SHP77 treated with DMSO at 0.1 percent for 48 hours (cell line): ENCODE measurements around the gene SPARCL1.
"Not testable (repeated sequence)": the region's sequence is repeated elsewhere in the genome, so short reads cannot be mapped to it uniquely, and the experiment has no call there.

Experiments
- DNase-seq: peaks from one replicate; lab custom pipeline; 2025; lab: John Stamatoyannopoulos, UW

SPARCL1 gene

GRCh38 chr4:87442889-87443288 lies 86.3 kb downstream of the SPARCL1 start:
- no peak for DNase-seq

- no peak for DNase-seq
These were observed 95.8 kb downstream of the SPARCL1 start for GRCh38 chr4:87433342-87433741.

- no peak for DNase-seq
These were observed 99.1 kb downstream of the SPARCL1 start for GRCh38 chr4:87430038-87430437.

- no peak for DNase-seq
These were observed 100.2 kb downstream of the SPARCL1 start for GRCh38 chr4:87428979-87429378.

- no peak for DNase-seq
These were observed 101.7 kb downstream of the SPARCL1 start for GRCh38 chr4:87427518-87427868.

GRCh38 chr4:87426865-87427517 lies 102.2 kb downstream of the SPARCL1 start:
- no peak for DNase-seq

GRCh38 chr4:87425711-87426110 lies 103.5 kb downstream of the SPARCL1 start:
- no peak for DNase-seq

- DNase-seq, result not testable (repeated sequence)
These were observed 105.1 kb downstream of the SPARCL1 start for GRCh38 chr4:87424099-87424543.
